Measurements from ENCODE around the gene TLK1.

Gene TLK1

DNA sequence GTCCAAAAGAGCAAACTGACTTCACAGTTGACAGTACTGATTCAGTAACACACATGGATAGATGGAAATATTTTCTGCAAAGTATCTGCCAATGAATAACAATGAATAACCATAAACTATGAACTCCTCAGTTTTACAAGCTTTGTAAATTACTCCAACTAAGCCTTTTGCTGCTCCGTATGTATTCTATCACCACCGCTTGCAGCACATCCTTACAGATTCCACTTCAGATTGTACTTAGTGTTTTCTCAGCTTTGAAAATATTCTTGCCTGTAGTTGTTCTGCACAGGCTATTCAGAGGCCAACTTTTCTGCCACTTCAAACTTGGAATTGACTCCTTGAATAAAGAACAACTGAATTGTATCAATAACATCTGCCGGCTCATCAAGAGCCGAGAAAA, 36.2 kb downstream of the TLK1 start:
- TF ChIP-seq, protein P1, sequence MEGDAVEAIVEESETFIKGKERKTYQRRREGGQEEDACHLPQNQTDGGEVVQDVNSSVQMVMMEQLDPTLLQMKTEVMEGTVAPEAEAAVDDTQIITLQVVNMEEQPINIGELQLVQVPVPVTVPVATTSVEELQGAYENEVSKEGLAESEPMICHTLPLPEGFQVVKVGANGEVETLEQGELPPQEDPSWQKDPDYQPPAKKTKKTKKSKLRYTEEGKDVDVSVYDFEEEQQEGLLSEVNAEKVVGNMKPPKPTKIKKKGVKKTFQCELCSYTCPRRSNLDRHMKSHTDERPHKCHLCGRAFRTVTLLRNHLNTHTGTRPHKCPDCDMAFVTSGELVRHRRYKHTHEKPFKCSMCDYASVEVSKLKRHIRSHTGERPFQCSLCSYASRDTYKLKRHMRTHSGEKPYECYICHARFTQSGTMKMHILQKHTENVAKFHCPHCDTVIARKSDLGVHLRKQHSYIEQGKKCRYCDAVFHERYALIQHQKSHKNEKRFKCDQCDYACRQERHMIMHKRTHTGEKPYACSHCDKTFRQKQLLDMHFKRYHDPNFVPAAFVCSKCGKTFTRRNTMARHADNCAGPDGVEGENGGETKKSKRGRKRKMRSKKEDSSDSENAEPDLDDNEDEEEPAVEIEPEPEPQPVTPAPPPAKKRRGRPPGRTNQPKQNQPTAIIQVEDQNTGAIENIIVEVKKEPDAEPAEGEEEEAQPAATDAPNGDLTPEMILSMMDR (IDR thresholded peaks at IDR 0.05; ENCODE audit: low read depth, low read length): no peak
- no peak for DNase-seq (ENCODE audit: extremely low read depth, low read depth)

DNA sequence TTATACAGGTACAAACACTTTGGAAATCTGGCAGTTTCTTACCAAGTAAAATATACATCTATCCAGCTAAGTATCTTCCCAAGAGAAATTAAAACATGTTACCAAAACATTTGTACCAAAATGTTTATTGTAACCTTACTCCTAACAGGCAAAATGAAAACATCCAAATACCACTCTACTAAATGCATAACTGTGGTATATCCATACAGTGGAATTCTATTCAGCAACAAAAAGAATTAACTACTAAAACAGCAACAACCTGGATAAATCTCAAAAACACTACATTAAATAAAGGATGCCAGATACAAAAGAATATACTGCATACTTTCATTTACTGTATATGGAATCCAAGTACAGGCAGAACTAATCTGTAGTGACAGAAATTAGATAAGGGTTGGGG, 51.1 kb downstream of the TLK1 start:
- TF ChIP-seq, protein P1 (IDR thresholded peaks at IDR 0.05; ENCODE audit: low read depth, low read length): no peak

GRCh38 chr2:171109020-171109419, 51.7 kb downstream of the TLK1 start:
- no peak for DNase-seq (ENCODE audit: extremely low read depth, low read depth)
- TF ChIP-seq, protein P1 (IDR thresholded peaks at IDR 0.05; ENCODE audit: low read depth, low read length): no peak

More for the DNA sequence above, 51.1 kb downstream of the TLK1 start:
- no peak for DNase-seq (ENCODE audit: extremely low read depth, low read depth)

GRCh38 chr2:171107803-171108202, 52.9 kb downstream of the TLK1 start:
- no peak for DNase-seq (ENCODE audit: extremely low read depth, low read depth)
- TF ChIP-seq, protein P1 (IDR thresholded peaks at IDR 0.05; ENCODE audit: low read depth, low read length): no peak

- TF ChIP-seq, protein P1 (IDR thresholded peaks at IDR 0.05; ENCODE audit: low read depth, low read length): no peak
- no peak for DNase-seq (ENCODE audit: extremely low read depth, low read depth)
Observed at GRCh38 chr2:171104379-171104778, 56.3 kb downstream of the TLK1 start.

- TF ChIP-seq, protein P1 (IDR thresholded peaks at IDR 0.05; ENCODE audit: low read depth, low read length): no peak
- DNase-seq (ENCODE audit: extremely low read depth, low read depth): no peak
Observed at GRCh38 chr2:171102802-171103201, 57.9 kb downstream of the TLK1 start.

DNA sequence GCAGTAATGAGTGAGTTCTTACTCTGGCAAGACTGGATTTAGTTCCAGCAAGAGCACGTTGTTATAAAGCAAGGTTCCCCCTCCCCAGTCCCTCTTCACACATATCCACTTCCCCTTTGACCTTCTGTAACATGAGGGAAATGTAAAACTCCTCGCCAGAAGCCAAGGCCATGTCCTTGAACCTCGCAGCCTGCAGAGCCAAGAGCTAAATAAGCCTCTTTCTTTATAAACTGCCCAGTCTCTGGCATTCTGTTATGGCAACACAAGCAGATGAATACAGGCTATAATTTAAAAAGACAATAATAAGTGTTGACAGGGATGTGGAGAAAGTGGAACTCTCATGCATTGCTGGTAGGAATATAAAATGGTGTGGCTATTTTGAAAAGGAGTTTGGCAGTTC, 60.3 kb downstream of the TLK1 start:
- DNase-seq (ENCODE audit: extremely low read depth, low read depth): no peak
- TF ChIP-seq, protein P1 (IDR thresholded peaks at IDR 0.05; ENCODE audit: low read depth, low read length): no peak
